Inflammatory macrophage (primary cell): Measurements from ENCODE around the gene CENPX.

Experiments used
- DNase-seq, 2 donors: peaks; one replicate each; pipeline ENCODE4 v3.0.0-alpha.2; 2020 to 2022

CENPX gene

GRCh38 chr17:81978524-81979298 is 44.0 kb downstream of the CENPX start:
- DNase-seq: no peak

- peak; percentile 92 to 96 for DNase-seq
Observed at GRCh38 chr17:81977211-81977808, 45.4 kb downstream of the CENPX start, which contains the start of gene ASPSCR1. Gene ASPSCR1 (plus strand): TSS chr17:81977629. CDS start chr17:81977647, 18 bp downstream.

GRCh38 chr17:81976332-81977210 is 46.1 kb downstream of the CENPX start:
- peak; percentile 38 to 61 for DNase-seq

GRCh38 chr17:81973432-81973831 is 49.2 kb downstream of the CENPX start:
- DNase-seq: no peak

- DNase-seq: no peak
Observed at GRCh38 chr17:81968850-81969812, 53.5 kb downstream of the CENPX start.
